K562 (cell line): Measurements from ENCODE around the gene INHA. TPM values are rescaled to one million over a fixed set of nuclear protein-coding genes. Genes with fewer than 3 reads are reported as not detected.
A peak's percentile ranks its signal among the peaks of the same experiment; 100 is the strongest.

ENCODE experiments used
- CBFA2T3 ChIP-seq: fragments of 450-650 bp; IDR thresholded peaks from 2 replicates; pipeline ENCODE4 v1.6.1; 2017
- FOXP4 ChIP-seq: sonication (generic); formaldehyde crosslinking; IDR thresholded peaks from 2 replicates; pipeline ENCODE4 v1.8.0; 2022; ENCODE audit warnings: mild to moderate bottlenecking, missing genetic modification reagents, borderline replicate concordance
- GTF2E2 ChIP-seq: fragments of 200-800 bp; sonication (Bioruptor generic); IDR thresholded peaks from 2 replicates; pipeline ENCODE4 v1.6.1; 2016; ENCODE audit warnings: missing genetic modification characterization, missing compliant biosample characterization
- HDAC1 ChIP-seq, 2 experiments: fragments of 450-650 bp; IDR thresholded peaks; 2 replicates each; pipeline ENCODE4 v1.6.1; 2016 to 2017; ENCODE audit warnings: inconsistent platforms in 1 of 2, mild to moderate bottlenecking in 1 of 2, moderate library complexity in 1 of 2
- HDAC3 ChIP-seq: fragments of 450-650 bp; IDR thresholded peaks from 2 replicates; pipeline ENCODE4 v1.6.1; 2018; ENCODE audit warnings: borderline replicate concordance, mild to moderate bottlenecking, moderate library complexity; ENCODE audit not compliant: partially characterized antibody
- HNRNPUL1 ChIP-seq: fragments of 200-400 bp; formaldehyde crosslinking; IDR thresholded peaks from 2 replicates; pipeline ENCODE4 v1.6.1; 2017; ENCODE audit warnings: low read length
- NFXL1 ChIP-seq: fragments of 450-650 bp; formaldehyde crosslinking; IDR thresholded peaks from 2 replicates; pipeline ENCODE4 v1.4.0; 2021; ENCODE audit warnings: mild to moderate bottlenecking
- NR4A1 ChIP-seq, 2 experiments: fragments of 250-450 bp in 1 of 2; fragments of 450-650 bp in 1 of 2; sonication (Bioruptor Pico) in 1 of 2; IDR thresholded peaks; 2 replicates each; pipeline versions ENCODE4 v1.4.0 to v1.6.1; 2016 to 2020; ENCODE audit warnings: mild to moderate bottlenecking in 2 of 2, missing compliant biosample characterization in 1 of 2, missing genetic modification characterization in 1 of 2, moderate library complexity in 1 of 2
- TFAM ChIP-seq: fragments of 250-450 bp; sonication (Bioruptor Pico); conservative IDR thresholded peaks from 2 replicates; pipeline ENCODE4 v1.5.0; 2021; ENCODE audit warnings: mild to moderate bottlenecking, moderate library complexity
- TRIM24 ChIP-seq, 2 experiments: fragments of 450-650 bp; IDR thresholded peaks; 2 replicates each; pipeline ENCODE4 v1.6.1; 2016
- ZNF146 ChIP-seq: IDR thresholded peaks from one replicate; pipeline ENCODE4 v1.6.1; 2018; ENCODE audit warnings: missing compliant biosample characterization; ENCODE audit not compliant: unreplicated experiment
- ZNF239 ChIP-seq: fragments of 250-450 bp; sonication (Bioruptor Pico); IDR thresholded peaks from 2 replicates; pipeline ENCODE4 v1.4.0; 2020; ENCODE audit warnings: mild to moderate bottlenecking
- ZNF407 ChIP-seq: fragments of 450-650 bp; IDR thresholded peaks from 2 replicates; pipeline ENCODE4 v1.6.1; 2016; ENCODE audit warnings: low read depth
- ZNF780A ChIP-seq: fragments of 250-450 bp; sonication (Bioruptor Pico); IDR thresholded peaks from 2 replicates; pipeline ENCODE4 v1.5.0; 2021; ENCODE audit warnings: mild to moderate bottlenecking
- polyA plus RNA-seq, 8 experiments: library from polyadenylated mRNA; depleted of rRNA in 4 of 8; stranded (reverse) in 5 of 8; unstranded in 3 of 8; fragments of >200 nt; fragmentation: Nextera tagmentation in 2 of 8; fragmentation: Illumina TruSeq in 1 of 8; extraction: Ambion mirVana in 2 of 8; extraction: Trizol in 1 of 8; gene quantifications; 2 replicates each; pipeline versions ENCODE4 v1.2.1 to v1.2.3, GENCODE V29; 2011 to 2014; ENCODE audit warnings: inconsistent platforms in 1 of 8, missing spikeins in 1 of 8
- total RNA-seq, 7 experiments: library from RNA; depleted of rRNA in 6 of 7; stranded (reverse); fragments of >200 nt in 6 of 7; fragmentation: Illumina TruSeq in 2 of 7; extraction: Trizol in 2 of 7; gene quantifications; 2 replicates each; pipeline versions ENCODE4 v1.2.1 to v1.2.3, GENCODE V29; 2011 to 2021; ENCODE audit warnings: low replicate concordance in 1 of 7
- TF ChIP-seq, protein P1 (sequence below), 3 experiments: IDR thresholded peaks in 2 of 3; conservative IDR thresholded peaks in 1 of 3; 2 replicates each; pipeline ENCODE4 v1.5.1; 2011 to 2012; ENCODE audit warnings: low read length in 3 of 3, mild to moderate bottlenecking in 3 of 3, control low read depth in 2 of 3, improper control_type of control experiment in 1 of 3, inconsistent platforms in 1 of 3, low read depth in 1 of 3, mixed read lengths in 1 of 3, moderate library complexity in 1 of 3; ENCODE audit not compliant: insufficient read depth in 2 of 3

Gene INHA
- total and polyA plus RNA-seq, 9 of the 15 experiments (the other 6 are each of a cell fraction or from before 2014, with no cell fraction given) = 0.07 to 1.9 (median 0.40) TPM

GRCh38 chr2:219571311-219572236 is 536 bp upstream of the INHA start, which contains the start of gene OBSL1 (continued):
- TF ChIP-seq HDAC3 = peak; percentile 86
- TF ChIP-seq NFXL1 (CRISPR knock-in tag) = no peak
- no peak for TF ChIP-seq ZNF146 (CRISPR knock-in tag)
- TF ChIP-seq ZNF780A (CRISPR knock-in tag) = no peak
- TF ChIP-seq FOXP4 (CRISPR knock-in tag) = no peak
- peak; percentile 48 to 93; a peak in 3 of 4 replicates for TF ChIP-seq HDAC1 (IDR thresholded peaks at IDR 0.05)
- TF ChIP-seq GTF2E2 (tag) = no peak
- TF ChIP-seq ZNF239 (CRISPR knock-in tag) = no peak
- TF ChIP-seq CBFA2T3 = peak; percentile 93
- no peak for TF ChIP-seq HNRNPUL1
- TF ChIP-seq NR4A1 (CRISPR knock-in tag; IDR thresholded peaks at IDR 0.05) = no peak
- TF ChIP-seq NR4A1 (tag; IDR thresholded peaks at IDR 0.05) = no peak
- TF ChIP-seq, protein P1, sequence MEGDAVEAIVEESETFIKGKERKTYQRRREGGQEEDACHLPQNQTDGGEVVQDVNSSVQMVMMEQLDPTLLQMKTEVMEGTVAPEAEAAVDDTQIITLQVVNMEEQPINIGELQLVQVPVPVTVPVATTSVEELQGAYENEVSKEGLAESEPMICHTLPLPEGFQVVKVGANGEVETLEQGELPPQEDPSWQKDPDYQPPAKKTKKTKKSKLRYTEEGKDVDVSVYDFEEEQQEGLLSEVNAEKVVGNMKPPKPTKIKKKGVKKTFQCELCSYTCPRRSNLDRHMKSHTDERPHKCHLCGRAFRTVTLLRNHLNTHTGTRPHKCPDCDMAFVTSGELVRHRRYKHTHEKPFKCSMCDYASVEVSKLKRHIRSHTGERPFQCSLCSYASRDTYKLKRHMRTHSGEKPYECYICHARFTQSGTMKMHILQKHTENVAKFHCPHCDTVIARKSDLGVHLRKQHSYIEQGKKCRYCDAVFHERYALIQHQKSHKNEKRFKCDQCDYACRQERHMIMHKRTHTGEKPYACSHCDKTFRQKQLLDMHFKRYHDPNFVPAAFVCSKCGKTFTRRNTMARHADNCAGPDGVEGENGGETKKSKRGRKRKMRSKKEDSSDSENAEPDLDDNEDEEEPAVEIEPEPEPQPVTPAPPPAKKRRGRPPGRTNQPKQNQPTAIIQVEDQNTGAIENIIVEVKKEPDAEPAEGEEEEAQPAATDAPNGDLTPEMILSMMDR (IDR thresholded peaks at IDR 0.05 in 2 of 3, conservative IDR thresholded peaks at IDR 0.05 in 1 of 3; ENCODE audit: insufficient read depth in 2 of 3, low read depth in 1 of 3, low read length in 3 of 3) = no peak
- TF ChIP-seq TRIM24 (IDR thresholded peaks at IDR 0.05) = peak; percentile 79 to 82
- no peak for TF ChIP-seq TFAM
- TF ChIP-seq ZNF407 = no peak
